ENCODE results near the gene VPS52. TPM values are rescaled to one million over a fixed set of nuclear protein-coding genes. Genes with fewer than 3 reads are reported as not detected.

The VPS52 gene
- total and polyA plus RNA-seq, 9 of the 15 experiments (the other 6 are each of a cell fraction or from before 2014, with no cell fraction given), result 24.4 to 103 (median 40.2) TPM

DNA sequence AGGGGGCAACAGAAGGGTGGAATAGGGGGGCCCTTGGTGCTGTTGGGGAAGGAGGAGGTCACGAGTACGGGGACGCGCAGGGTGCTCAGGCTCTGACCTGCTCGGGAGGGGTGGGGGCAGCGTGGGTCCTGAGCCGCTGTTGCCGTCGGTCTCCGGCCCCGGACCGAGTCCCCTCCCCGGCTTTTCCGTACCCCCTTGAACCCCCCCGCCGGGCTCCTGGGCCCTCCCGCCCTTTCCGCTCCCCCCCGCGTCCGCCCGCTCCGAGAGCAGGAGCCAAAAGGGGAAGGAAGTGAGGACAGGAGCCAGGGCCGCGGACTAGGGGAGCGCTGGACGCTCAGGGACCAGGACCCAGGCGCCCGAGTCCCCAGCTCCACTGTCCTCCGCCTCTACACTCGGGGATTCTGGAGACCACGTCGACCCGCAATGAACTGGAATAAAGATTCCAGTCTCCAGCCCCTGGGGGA is 27.1 kb upstream of the VPS52 start, which contains the start of gene RGL2 (continued):
- TF ChIP-seq, protein P1, sequence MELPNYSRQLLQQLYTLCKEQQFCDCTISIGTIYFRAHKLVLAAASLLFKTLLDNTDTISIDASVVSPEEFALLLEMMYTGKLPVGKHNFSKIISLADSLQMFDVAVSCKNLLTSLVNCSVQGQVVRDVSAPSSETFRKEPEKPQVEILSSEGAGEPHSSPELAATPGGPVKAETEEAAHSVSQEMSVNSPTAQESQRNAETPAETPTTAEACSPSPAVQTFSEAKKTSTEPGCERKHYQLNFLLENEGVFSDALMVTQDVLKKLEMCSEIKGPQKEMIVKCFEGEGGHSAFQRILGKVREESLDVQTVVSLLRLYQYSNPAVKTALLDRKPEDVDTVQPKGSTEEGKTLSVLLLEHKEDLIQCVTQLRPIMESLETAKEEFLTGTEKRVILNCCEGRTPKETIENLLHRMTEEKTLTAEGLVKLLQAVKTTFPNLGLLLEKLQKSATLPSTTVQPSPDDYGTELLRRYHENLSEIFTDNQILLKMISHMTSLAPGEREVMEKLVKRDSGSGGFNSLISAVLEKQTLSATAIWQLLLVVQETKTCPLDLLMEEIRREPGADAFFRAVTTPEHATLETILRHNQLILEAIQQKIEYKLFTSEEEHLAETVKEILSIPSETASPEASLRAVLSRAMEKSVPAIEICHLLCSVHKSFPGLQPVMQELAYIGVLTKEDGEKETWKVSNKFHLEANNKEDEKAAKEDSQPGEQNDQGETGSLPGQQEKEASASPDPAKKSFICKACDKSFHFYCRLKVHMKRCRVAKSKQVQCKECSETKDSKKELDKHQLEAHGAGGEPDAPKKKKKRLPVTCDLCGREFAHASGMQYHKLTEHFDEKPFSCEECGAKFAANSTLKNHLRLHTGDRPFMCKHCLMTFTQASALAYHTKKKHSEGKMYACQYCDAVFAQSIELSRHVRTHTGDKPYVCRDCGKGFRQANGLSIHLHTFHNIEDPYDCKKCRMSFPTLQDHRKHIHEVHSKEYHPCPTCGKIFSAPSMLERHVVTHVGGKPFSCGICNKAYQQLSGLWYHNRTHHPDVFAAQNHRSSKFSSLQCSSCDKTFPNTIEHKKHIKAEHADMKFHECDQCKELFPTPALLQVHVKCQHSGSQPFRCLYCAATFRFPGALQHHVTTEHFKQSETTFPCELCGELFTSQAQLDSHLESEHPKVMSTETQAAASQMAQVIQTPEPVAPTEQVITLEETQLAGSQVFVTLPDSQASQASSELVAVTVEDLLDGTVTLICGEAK (IDR thresholded peaks at IDR 0.05), result no peak
- TF ChIP-seq, protein P1 (CRISPR knock-in tag; IDR thresholded peaks at IDR 0.05), result no peak
- TF ChIP-seq, protein P2, sequence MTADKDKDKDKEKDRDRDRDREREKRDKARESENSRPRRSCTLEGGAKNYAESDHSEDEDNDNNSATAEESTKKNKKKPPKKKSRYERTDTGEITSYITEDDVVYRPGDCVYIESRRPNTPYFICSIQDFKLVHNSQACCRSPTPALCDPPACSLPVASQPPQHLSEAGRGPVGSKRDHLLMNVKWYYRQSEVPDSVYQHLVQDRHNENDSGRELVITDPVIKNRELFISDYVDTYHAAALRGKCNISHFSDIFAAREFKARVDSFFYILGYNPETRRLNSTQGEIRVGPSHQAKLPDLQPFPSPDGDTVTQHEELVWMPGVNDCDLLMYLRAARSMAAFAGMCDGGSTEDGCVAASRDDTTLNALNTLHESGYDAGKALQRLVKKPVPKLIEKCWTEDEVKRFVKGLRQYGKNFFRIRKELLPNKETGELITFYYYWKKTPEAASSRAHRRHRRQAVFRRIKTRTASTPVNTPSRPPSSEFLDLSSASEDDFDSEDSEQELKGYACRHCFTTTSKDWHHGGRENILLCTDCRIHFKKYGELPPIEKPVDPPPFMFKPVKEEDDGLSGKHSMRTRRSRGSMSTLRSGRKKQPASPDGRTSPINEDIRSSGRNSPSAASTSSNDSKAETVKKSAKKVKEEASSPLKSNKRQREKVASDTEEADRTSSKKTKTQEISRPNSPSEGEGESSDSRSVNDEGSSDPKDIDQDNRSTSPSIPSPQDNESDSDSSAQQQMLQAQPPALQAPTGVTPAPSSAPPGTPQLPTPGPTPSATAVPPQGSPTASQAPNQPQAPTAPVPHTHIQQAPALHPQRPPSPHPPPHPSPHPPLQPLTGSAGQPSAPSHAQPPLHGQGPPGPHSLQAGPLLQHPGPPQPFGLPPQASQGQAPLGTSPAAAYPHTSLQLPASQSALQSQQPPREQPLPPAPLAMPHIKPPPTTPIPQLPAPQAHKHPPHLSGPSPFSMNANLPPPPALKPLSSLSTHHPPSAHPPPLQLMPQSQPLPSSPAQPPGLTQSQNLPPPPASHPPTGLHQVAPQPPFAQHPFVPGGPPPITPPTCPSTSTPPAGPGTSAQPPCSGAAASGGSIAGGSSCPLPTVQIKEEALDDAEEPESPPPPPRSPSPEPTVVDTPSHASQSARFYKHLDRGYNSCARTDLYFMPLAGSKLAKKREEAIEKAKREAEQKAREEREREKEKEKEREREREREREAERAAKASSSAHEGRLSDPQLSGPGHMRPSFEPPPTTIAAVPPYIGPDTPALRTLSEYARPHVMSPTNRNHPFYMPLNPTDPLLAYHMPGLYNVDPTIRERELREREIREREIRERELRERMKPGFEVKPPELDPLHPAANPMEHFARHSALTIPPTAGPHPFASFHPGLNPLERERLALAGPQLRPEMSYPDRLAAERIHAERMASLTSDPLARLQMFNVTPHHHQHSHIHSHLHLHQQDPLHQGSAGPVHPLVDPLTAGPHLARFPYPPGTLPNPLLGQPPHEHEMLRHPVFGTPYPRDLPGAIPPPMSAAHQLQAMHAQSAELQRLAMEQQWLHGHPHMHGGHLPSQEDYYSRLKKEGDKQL (CRISPR knock-in tag; IDR thresholded peaks at IDR 0.05; ENCODE audit: borderline replicate concordance), result 0 out of 2 replicates have a peak, but pooled peaks have one; percentile 18
- TF ChIP-seq SMARCA5 (IDR thresholded peaks at IDR 0.05) (peak; percentile 38; the same call in 1 of the 2 replicates), HLTF (IDR thresholded peaks at IDR 0.05) (0 out of 2 replicates have a peak, but pooled peaks have one; percentile 26)
- TF ChIP-seq, protein P3, sequence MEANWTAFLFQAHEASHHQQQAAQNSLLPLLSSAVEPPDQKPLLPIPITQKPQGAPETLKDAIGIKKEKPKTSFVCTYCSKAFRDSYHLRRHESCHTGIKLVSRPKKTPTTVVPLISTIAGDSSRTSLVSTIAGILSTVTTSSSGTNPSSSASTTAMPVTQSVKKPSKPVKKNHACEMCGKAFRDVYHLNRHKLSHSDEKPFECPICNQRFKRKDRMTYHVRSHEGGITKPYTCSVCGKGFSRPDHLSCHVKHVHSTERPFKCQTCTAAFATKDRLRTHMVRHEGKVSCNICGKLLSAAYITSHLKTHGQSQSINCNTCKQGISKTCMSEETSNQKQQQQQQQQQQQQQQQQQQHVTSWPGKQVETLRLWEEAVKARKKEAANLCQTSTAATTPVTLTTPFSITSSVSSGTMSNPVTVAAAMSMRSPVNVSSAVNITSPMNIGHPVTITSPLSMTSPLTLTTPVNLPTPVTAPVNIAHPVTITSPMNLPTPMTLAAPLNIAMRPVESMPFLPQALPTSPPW (CRISPR knock-in tag; IDR thresholded peaks at IDR 0.05), result peak; percentile 99
- TF ChIP-seq, protein P4, sequence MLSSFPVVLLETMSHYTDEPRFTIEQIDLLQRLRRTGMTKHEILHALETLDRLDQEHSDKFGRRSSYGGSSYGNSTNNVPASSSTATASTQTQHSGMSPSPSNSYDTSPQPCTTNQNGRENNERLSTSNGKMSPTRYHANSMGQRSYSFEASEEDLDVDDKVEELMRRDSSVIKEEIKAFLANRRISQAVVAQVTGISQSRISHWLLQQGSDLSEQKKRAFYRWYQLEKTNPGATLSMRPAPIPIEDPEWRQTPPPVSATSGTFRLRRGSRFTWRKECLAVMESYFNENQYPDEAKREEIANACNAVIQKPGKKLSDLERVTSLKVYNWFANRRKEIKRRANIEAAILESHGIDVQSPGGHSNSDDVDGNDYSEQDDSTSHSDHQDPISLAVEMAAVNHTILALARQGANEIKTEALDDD (IDR thresholded peaks at IDR 0.05), result 0 out of 2 replicates have a peak, but pooled peaks have one; percentile 3
- TF ChIP-seq, protein P5, sequence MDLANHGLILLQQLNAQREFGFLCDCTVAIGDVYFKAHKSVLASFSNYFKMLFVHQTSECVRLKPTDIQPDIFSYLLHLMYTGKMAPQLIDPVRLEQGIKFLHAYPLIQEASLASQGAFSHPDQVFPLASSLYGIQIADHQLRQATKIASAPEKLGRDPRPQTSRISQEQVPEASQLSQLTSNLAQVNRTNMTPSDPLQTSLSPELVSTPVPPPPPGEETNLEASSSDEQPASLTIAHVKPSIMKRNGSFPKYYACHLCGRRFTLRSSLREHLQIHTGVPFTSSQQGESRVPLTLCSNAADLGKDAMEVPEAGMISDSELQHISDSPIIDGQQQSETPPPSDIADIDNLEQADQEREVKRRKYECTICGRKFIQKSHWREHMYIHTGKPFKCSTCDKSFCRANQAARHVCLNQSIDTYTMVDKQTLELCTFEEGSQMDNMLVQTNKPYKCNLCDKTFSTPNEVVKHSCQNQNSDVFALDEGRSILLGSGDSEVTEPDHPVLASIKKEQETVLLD (IDR thresholded peaks at IDR 0.05), result peak; percentile 91; the same call in 1 of the 2 replicates
